ENCODE data around the gene SATL1.
"Not testable (repeated sequence)": the region's sequence is repeated elsewhere in the genome, so short reads cannot be mapped to it uniquely, and the experiment has no call there.

SATL1 gene

DNA sequence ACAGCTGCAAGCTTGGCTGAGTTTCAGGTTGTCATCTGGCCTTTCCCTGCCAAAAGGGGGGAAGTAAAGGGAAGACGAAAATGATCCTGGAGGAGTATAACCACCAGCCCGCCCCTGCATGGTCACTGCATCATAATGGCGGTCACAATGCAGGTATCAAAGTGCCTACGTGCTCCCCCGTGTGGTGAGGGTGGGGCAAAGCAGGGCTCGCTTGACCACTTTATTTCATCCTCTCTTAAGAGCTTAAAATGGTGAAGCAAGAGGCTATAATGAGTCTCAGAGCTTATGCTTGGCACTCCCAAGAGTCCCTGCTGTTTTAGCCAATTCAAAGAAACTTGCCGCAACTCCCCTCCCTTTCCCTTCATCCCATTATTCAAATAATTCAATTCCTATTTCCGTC lies 134.3 kb downstream of the SATL1 start:
- peak in 1 of 2 experiments; percentile 21 for DNase-seq

DNA sequence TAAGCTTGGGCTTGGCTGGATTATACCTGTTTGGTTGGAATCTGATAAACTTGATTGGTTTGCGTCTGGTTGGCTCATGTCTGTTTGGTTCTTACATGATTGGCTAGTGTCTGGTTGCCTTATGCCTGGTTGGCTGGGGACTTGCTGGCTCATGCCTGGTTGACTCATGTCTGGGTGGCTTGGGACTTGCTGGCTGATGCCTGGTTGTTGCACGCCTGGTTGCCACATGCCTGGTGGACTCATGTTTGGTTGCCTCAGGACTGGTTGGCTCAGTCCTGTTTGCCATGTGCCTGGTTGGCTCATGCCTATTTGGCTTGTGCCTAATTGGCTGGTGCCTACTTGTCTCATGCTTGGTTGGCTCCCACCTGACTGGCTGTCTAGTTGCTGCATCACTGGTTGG lies 135.4 kb downstream of the SATL1 start:
- no peak for DNase-seq

DNA sequence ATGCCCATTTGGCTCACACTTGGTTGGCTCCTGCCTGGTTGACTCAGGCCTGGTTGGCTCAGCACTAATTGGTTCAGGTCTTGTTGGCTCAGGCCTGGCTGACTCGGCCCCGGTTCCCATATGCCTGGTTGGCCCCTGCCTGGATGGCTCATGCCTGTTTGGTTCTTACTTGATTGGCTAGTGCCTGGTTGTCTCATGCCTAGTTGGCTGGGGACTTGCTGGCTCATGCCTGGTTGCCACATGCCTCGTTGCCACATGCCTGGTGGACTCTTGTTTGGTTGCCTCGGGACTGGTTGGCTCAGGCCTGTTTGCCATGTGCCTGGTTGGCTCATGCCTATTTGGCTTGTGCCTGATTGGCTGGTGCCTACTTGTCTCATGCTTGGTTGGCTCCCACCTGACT lies 136.2 kb downstream of the SATL1 start:
- DNase-seq, result no peak

DNA sequence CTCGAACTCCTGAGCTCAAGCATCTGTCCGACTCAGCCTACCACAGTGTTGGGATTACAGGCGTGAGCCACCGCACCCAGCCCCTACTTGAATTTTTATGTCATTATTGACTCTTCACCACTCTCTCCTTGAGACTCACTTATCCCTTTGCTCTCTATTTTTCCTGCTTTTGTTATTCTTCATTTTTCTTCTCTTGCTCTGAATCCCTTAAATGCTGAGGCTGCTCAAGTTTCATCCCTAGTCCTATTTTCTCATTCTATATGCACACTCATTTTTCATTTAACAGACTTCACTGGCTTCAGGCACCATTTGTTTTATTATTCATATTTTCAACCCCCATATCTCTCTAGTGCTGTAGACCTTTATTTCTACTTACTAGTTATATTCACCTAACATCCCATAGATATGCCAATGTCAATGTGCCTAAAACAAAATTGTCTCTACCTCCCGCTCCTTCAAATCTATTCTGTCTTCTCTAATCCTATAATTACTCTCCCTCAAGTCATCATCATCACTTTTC lies 154.2 kb downstream of the SATL1 start:
- DNase-seq, result no peak

DNA sequence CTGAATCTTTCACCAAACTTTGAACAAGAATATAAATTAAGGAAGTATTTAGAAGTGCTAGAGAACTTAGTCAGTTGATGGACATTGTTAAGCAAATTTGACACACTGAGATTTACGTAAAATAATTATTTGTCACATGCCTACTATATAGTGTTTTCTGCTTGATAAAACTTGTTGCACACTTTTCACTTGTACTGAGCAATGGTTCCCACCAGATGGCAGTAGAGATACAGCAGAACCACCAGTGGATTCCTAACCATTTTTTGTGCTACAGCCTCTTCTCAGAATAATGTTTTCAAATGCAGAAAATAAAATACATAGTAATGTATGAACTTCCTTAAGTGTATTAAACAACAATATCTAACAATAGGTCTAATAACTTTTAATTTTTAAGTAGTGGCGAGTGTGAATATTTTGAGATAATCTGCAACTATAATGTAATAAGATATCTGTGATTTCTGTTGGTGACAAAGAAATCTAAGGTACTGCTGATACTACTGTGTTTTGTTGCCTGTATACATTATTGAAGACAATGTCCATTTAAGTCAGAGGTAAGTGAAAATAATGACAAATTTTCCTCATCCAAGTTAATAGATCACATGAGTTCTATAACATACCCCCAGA lies 158.7 kb downstream of the SATL1 start:
- DNase-seq, result peak in 1 of 2 experiments; percentile 15

DNA sequence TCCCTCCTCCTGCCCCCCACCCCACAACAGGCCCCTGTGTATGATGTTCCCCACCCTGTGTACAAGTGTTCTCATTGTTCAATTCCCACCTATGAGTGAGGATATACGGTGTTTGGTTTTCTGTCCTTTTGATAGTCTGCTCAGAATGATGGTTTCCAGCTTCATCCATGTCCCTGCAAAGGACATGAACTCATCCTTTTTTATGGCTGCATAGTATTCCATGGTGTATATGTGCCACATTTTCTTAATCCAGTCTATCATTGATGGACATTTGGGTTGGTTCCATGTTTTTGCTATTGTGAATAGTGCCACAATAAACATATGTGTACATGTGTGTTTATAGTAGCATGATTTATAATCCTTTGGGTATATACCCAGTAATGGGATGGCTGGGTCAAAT lies 166.3 kb downstream of the SATL1 start:
- not testable (repeated sequence) for DNase-seq

DNA sequence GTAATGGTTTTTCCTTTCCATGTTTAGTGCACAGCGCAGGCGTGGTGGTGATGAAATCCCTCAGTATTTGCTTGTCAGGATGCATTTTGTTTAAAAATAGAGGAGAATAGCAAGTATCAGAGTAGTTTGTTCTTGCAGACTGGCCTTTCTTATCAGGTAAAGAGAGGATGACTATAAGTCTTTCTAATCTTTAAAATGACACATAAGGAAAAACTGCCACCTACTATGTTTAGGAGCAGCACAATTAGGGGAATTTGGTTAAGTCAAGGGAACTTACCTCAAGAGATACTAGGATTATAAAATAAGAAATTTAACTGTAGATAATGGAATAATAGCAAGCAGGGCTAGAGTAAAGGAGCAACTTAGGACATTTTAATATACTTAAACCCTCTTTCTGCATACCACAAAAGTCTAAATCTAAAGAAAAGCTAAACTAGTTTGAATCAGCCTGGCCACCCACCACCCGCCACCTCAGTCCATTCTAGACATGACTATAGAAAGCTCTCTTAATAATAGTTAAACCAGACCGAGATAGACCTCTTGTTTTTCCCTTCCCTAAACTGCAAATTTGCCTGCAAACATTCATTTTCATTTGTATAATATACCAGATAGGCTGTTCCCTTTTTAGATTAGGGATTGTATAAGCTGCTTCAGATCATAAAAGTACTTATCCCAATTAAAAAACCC lies 177.9 kb downstream of the SATL1 start:
- no peak for DNase-seq

DNA sequence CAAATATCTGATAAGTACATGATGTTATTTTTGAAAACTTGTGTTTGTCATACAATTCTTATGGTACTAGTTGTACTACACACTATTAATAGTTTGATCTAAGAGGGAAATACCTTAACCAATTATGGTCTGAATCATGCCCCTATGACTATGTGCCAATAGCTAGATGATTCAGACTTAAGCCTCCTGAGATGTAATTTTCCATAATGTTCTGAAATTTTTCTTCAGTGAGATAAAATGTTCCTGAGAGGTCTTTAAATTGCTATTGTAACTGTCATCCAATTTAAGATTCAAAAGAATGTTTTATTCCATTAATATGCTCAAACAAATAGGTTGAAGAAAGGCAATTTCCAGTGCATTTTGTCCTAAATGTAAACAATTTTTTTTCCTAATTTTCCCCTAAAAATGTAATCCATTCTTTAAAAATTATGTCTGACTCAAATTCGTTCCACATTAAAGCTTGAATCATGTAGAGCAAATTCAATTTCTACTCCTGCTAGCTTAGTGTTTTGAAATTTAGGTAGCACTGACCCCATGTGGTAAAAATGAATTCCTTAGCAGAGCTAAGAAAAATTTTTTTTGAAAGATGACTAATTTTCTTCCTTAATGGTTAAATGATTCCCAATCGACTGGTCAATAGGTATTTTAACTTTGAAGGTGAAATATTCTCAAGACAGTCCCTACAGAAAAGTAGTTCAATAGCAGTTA lies 190.8 kb downstream of the SATL1 start:
- no peak for DNase-seq

DNA sequence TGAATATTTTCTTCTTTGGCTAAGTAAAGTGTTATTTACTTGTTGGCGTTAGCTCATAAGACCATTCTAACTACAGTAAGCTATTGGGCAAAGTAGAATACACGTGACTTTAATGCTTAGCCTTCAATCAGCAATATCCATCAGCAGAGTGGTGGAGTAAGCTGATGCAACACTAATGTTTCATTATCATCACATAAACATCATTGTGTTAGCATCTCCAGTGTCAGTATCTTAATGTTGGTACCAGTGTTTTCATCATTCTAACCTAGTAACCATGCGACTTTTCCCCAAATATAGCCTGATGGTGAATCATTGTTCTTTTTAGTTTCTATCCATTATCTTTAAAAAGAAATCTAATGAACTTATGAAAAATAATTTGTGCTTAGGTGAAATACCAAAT lies 191.4 kb downstream of the SATL1 start:
- no peak for DNase-seq

DNA sequence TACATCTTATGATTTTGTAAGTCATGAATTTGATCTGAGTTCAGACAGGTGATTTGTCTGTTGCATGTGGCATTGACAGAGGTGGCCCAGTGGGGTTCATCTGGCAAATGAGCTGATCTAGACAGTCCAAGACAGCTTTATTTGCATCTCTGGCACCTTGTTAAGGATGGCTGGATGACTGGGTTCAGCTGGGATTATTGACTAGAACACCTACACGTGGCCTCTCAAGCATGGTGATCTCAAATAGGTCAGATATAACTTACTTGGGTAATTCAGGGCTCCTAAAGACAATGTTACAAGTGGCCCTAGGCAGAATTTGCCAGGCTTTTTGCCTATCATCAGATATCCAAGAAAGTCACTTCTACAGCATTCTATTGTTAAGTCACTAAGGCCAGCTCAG lies 192.0 kb downstream of the SATL1 start:
- DNase-seq, result no peak

Data from NCI-H1930 (cell line).